Neutrophil (primary cell): ENCODE results near the gene PTEN.

Source experiments
- H3K27ac ChIP-seq: fragments of 200-600 bp; sonication (generic); 2 replicates; pipeline ENCODE4 v1.5.1; 2016; ENCODE audit warnings: mild to moderate bottlenecking, moderate library complexity
- H3K27me3 ChIP-seq: fragments of 200-600 bp; sonication (generic); 2 replicates; pipeline ENCODE4 v1.6.0; 2016; ENCODE audit warnings: mild to moderate bottlenecking
- H3K36me3 ChIP-seq: fragments of 200-600 bp; sonication (generic); 2 replicates; pipeline ENCODE4 v1.5.1; 2017
- H3K4me1 ChIP-seq, 2 experiments: fragments of 200-600 bp in 1 of 2; sonication (generic) in 1 of 2; 1 replicate in 1 of 2; 2 replicates in 1 of 2; pipeline versions ENCODE4 v1.5.1 to v1.6.1; 2013 to 2016; ENCODE audit warnings: low read depth in 1 of 2, low read length in 1 of 2, mild to moderate bottlenecking in 1 of 2, moderate library complexity in 1 of 2; ENCODE audit not compliant: control insufficient read depth in 1 of 2, insufficient read depth in 1 of 2
- H3K4me3 ChIP-seq, 2 experiments: fragments of 200-600 bp in 1 of 2; sonication (generic) in 1 of 2; 1 replicate in 1 of 2; 2 replicates in 1 of 2; pipeline ENCODE4 v1.5.1; 2013 to 2016; ENCODE audit warnings: low read depth in 1 of 2, low read length in 1 of 2, mild to moderate bottlenecking in 1 of 2, moderate library complexity in 1 of 2
- H3K9me3 ChIP-seq: fragments of 200-600 bp; sonication (generic); 2 replicates; pipeline ENCODE4 v1.5.1; 2016
- CTCF ChIP-seq: fragments of 200-600 bp; sonication (generic); IDR thresholded peaks from 2 replicates; pipeline ENCODE4 v1.5.1; 2016; ENCODE audit warnings: antibody characterized with exemption

The PTEN gene

GRCh38 chr10:87869773-87870551 lies 6.5 kb downstream of the PTEN start:
- Histone ChIP-seq H3K4me3 (peak overlapping the region; percentile 92 to 96), H3K9me3 (no peaks in the 10 kb centered on the region), H3K27ac (peak overlapping the region; percentile 7), H3K4me1 (peaks cover 59 to 63% of the 10 kb centered on the region in 2 experiments), H3K27me3 (no peaks in the 10 kb centered on the region), H3K36me3 (peaks cover 20% of the 10 kb centered on the region)
- no peak for TF ChIP-seq CTCF

GRCh38 chr10:87872828-87873227 lies 9.4 kb downstream of the PTEN start:
- Histone ChIP-seq H3K27me3 (no peaks in the 10 kb centered on the region), H3K36me3 (peaks cover 41% of the 10 kb centered on the region), H3K4me1 (peaks cover 50 to 84% of the 10 kb centered on the region in 2 experiments), H3K4me3 (no peak overlapping the region), H3K27ac (no peak overlapping the region), H3K9me3 (no peaks in the 10 kb centered on the region)
- no peak for TF ChIP-seq CTCF

- Histone ChIP-seq H3K27me3 (no peaks in the 10 kb centered on the region), H3K27ac (peak overlapping the region; percentile 50), H3K9me3 (no peaks in the 10 kb centered on the region), H3K4me3 (peak overlapping the region in 1 of 2 experiments; percentile 20), H3K36me3 (peaks cover 49% of the 10 kb centered on the region), H3K4me1 (peaks cover 42 to 87% of the 10 kb centered on the region in 2 experiments)
- TF ChIP-seq CTCF = no peak
These were observed 10.2 kb downstream of the PTEN start for GRCh38 chr10:87873656-87874055.

- no peak for TF ChIP-seq CTCF
- Histone ChIP-seq H3K36me3 (peaks cover 60% of the 10 kb centered on the region), H3K27me3 (no peaks in the 10 kb centered on the region), H3K9me3 (no peaks in the 10 kb centered on the region), H3K4me1 (peaks cover 28 to 80% of the 10 kb centered on the region in 2 experiments), H3K4me3 (no peak overlapping the region), H3K27ac (no peak overlapping the region)
These were observed 12.6 kb downstream of the PTEN start for GRCh38 chr10:87875929-87876571.

GRCh38 chr10:87878664-87879459 lies 15.4 kb downstream of the PTEN start:
- peaks cover 17 to 68% of the 10 kb centered on the region in 2 experiments for H3K4me1 ChIP-seq
- H3K27me3 ChIP-seq = no peaks in the 10 kb centered on the region
- no peak overlapping the region for H3K4me3 ChIP-seq
- H3K36me3 ChIP-seq = peaks cover 51% of the 10 kb centered on the region
- no peak for TF ChIP-seq CTCF
- H3K27ac ChIP-seq = peak overlapping the region; percentile 58
- no peaks in the 10 kb centered on the region for H3K9me3 ChIP-seq
